Measurements from ENCODE around the gene ADGRB3. TPM values are rescaled to one million over a fixed set of nuclear protein-coding genes. Genes with fewer than 3 reads are reported as not detected.

Gene ADGRB3
- total RNA-seq, 1 experiment from 2014 or later = 0.11 TPM

DNA sequence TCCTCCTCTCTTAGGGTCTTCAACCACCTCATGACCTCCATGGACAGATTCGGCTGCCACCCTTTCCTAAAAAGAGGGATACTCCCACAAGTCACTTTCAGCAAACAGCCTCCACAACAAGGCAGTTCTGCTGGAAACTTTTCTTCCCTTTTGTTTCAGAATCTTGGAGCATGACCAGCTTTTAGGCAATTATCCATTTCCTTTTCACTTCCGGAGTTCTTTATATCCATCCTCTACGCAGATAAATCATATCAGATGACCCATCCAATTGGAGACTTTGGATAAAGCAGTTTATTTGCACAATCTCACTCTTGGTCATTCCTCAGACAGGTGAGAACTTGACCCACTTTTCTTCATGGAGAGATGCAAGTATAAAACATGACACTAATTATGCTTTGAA, 763.2 kb downstream of the ADGRB3 start:
- ChIA-PET POLR2A (ENCODE audit: unreplicated experiment) (no interaction called here), CTCF (no interaction called here)
- Histone ChIP-seq H3K9me2 (replicated peaks; ENCODE audit: low read length) (no peaks in the 10 kb centered on the region), H3F3A (ENCODE audit: low read length, unreplicated experiment) (no peaks in the 10 kb centered on the region), H3K9ac (ENCODE audit: low read length) (no peak overlapping the region), H3K27ac (ENCODE audit: low read length) (no peak overlapping the region), H3K27me3 (ENCODE audit: low read length) (no peaks in the 10 kb centered on the region), H3K9me3 (ENCODE audit: low read length) (no peaks in the 10 kb centered on the region), H2AFZ (ENCODE audit: low read length) (no peak overlapping the region), H3K4me1 (ENCODE audit: insufficient read depth, low read length) (no peaks in the 10 kb centered on the region), H3K4me3 (ENCODE audit: low read length) (no peak overlapping the region), H3K36me3 (ENCODE audit: low read depth, low read length) (no peaks in the 10 kb centered on the region), H3K79me2 (ENCODE audit: low read length) (no peaks in the 10 kb centered on the region), H4K20me1 (ENCODE audit: low read length) (no peaks in the 10 kb centered on the region), H3K4me2 (ENCODE audit: low read length) (no peak overlapping the region)
- TF ChIP-seq EZH2phosphoT487 (IDR thresholded peaks at IDR 0.05; ENCODE audit: borderline replicate concordance, low read length) (no peak), EZH2 (IDR thresholded peaks at IDR 0.05; ENCODE audit: low read length, unreplicated experiment) (no peak)
- TF ChIP-seq, protein P1, sequence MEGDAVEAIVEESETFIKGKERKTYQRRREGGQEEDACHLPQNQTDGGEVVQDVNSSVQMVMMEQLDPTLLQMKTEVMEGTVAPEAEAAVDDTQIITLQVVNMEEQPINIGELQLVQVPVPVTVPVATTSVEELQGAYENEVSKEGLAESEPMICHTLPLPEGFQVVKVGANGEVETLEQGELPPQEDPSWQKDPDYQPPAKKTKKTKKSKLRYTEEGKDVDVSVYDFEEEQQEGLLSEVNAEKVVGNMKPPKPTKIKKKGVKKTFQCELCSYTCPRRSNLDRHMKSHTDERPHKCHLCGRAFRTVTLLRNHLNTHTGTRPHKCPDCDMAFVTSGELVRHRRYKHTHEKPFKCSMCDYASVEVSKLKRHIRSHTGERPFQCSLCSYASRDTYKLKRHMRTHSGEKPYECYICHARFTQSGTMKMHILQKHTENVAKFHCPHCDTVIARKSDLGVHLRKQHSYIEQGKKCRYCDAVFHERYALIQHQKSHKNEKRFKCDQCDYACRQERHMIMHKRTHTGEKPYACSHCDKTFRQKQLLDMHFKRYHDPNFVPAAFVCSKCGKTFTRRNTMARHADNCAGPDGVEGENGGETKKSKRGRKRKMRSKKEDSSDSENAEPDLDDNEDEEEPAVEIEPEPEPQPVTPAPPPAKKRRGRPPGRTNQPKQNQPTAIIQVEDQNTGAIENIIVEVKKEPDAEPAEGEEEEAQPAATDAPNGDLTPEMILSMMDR (conservative IDR thresholded peaks at IDR 0.05; ENCODE audit: low read depth, low read length) = no peak
- intact Hi-C loops (cut with micrococcal nuclease) = no loop called here
- ATAC-seq = no peak
- no peak for DNase-seq
- no TSS peak for BruUV-seq (replicated peaks)

GRCh38 chr6:69398729-69399128, 763.6 kb downstream of the ADGRB3 start:
- ChIA-PET CTCF (no interaction called here), POLR2A (ENCODE audit: unreplicated experiment) (no interaction called here)
- no peak for ATAC-seq
- BruUV-seq (replicated peaks) = no TSS peak
- H3K4me1 ChIP-seq (ENCODE audit: insufficient read depth, low read length) = no peaks in the 10 kb centered on the region
- H3K79me2 ChIP-seq (ENCODE audit: low read length) = no peaks in the 10 kb centered on the region
- no peak for DNase-seq
- H3K27ac ChIP-seq (ENCODE audit: low read length) = no peak overlapping the region
- intact Hi-C loops (cut with micrococcal nuclease) = no loop called here
- H3K4me3 ChIP-seq (ENCODE audit: low read length) = no peak overlapping the region
- H3K9ac ChIP-seq (ENCODE audit: low read length) = no peak overlapping the region
- no peaks in the 10 kb centered on the region for H4K20me1 ChIP-seq (ENCODE audit: low read length)
- H3K9me2 ChIP-seq (replicated peaks; ENCODE audit: low read length) = no peaks in the 10 kb centered on the region
- H3K4me2 ChIP-seq (ENCODE audit: low read length) = no peak overlapping the region
- no peaks in the 10 kb centered on the region for H3K9me3 ChIP-seq (ENCODE audit: low read length)
- no peak for TF ChIP-seq EZH2phosphoT487 (IDR thresholded peaks at IDR 0.05; ENCODE audit: borderline replicate concordance, low read length)
- TF ChIP-seq, protein P1 (conservative IDR thresholded peaks at IDR 0.05; ENCODE audit: low read depth, low read length) = no peak
- no peak for TF ChIP-seq EZH2 (IDR thresholded peaks at IDR 0.05; ENCODE audit: low read length, unreplicated experiment)
- no peaks in the 10 kb centered on the region for H3K36me3 ChIP-seq (ENCODE audit: low read depth, low read length)
- H2AFZ ChIP-seq (ENCODE audit: low read length) = no peak overlapping the region
- H3F3A ChIP-seq (ENCODE audit: low read length, unreplicated experiment) = no peaks in the 10 kb centered on the region
- H3K27me3 ChIP-seq (ENCODE audit: low read length) = no peaks in the 10 kb centered on the region

DNA sequence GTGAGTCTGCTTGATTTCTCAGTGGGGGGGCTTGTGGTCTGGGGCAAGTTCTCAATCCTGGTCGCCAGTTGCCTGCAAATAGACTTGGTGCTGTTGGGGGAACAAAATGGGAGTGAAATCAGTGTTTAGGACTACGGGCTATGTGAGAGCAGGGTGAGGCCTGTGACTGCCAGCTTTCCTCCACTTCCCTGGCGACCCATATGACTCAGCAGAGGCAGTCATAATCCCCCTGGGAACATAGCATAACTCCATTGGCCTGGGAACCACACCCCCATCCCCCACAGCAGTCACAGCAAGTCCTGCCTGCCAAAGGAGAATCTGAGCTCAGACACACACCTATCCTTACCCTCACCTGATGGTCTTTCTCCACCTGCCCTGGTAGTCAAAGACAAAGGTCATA, 773.8 kb downstream of the ADGRB3 start:
- BruUV-seq (replicated peaks) = no TSS peak
- ChIA-PET CTCF (no interaction called here), POLR2A (ENCODE audit: unreplicated experiment) (no interaction called here)
- DNase-seq (no peak), ATAC-seq (no peak)
- H2AFZ ChIP-seq (ENCODE audit: low read length) = no peak overlapping the region
- H3K4me1 ChIP-seq (ENCODE audit: insufficient read depth, low read length) = no peaks in the 10 kb centered on the region
- H4K20me1 ChIP-seq (ENCODE audit: low read length) = no peaks in the 10 kb centered on the region
- H3K9ac ChIP-seq (ENCODE audit: low read length) = no peak overlapping the region
- intact Hi-C loops (cut with micrococcal nuclease) = no loop called here
- H3K36me3 ChIP-seq (ENCODE audit: low read depth, low read length) = no peaks in the 10 kb centered on the region
- H3K4me3 ChIP-seq (ENCODE audit: low read length) = no peak overlapping the region
- H3K79me2 ChIP-seq (ENCODE audit: low read length) = no peaks in the 10 kb centered on the region
- TF ChIP-seq, protein P1 (conservative IDR thresholded peaks at IDR 0.05; ENCODE audit: low read depth, low read length) = no peak
- no peak for TF ChIP-seq EZH2phosphoT487 (IDR thresholded peaks at IDR 0.05; ENCODE audit: borderline replicate concordance, low read length)
- TF ChIP-seq EZH2 (IDR thresholded peaks at IDR 0.05; ENCODE audit: low read length, unreplicated experiment) = no peak
- H3F3A ChIP-seq (ENCODE audit: low read length, unreplicated experiment) = no peaks in the 10 kb centered on the region
- no peaks in the 10 kb centered on the region for H3K27me3 ChIP-seq (ENCODE audit: low read length)
- H3K9me2 ChIP-seq (replicated peaks; ENCODE audit: low read length) = no peaks in the 10 kb centered on the region
- no peaks in the 10 kb centered on the region for H3K9me3 ChIP-seq (ENCODE audit: low read length)
- no peak overlapping the region for H3K4me2 ChIP-seq (ENCODE audit: low read length)
- no peak overlapping the region for H3K27ac ChIP-seq (ENCODE audit: low read length)
